Measurements from ENCODE around the gene WDR81.

DNA sequence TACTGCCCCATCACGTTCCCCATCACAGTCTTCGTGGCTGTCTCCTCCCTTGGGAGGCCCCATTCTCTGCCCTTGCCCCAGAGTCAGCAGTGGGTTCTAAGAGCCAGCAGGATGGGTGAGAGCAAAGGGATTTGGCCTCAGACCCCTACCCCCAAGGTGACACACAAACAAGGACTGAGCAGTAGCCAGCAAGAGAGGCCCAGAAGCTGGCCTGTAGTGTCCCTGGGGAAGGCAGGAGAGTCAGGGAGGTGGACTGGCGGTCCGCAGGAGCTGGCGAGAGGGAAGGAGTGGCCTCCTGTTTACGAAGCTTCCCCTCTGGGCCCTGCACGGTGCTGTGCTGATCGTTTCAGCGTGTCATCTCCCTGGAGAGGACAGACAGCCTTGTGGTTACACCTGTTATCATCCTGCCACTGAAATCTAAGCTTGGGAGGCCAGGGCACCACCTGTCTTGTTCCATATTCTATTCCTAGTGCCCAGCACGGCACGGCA lies 8.4 kb downstream of the WDR81 start:
- no peak for TF ChIP-seq EP300 (IDR thresholded peaks at IDR 0.05)
- TF ChIP-seq, protein P1, sequence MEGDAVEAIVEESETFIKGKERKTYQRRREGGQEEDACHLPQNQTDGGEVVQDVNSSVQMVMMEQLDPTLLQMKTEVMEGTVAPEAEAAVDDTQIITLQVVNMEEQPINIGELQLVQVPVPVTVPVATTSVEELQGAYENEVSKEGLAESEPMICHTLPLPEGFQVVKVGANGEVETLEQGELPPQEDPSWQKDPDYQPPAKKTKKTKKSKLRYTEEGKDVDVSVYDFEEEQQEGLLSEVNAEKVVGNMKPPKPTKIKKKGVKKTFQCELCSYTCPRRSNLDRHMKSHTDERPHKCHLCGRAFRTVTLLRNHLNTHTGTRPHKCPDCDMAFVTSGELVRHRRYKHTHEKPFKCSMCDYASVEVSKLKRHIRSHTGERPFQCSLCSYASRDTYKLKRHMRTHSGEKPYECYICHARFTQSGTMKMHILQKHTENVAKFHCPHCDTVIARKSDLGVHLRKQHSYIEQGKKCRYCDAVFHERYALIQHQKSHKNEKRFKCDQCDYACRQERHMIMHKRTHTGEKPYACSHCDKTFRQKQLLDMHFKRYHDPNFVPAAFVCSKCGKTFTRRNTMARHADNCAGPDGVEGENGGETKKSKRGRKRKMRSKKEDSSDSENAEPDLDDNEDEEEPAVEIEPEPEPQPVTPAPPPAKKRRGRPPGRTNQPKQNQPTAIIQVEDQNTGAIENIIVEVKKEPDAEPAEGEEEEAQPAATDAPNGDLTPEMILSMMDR (IDR thresholded peaks at IDR 0.05), result no peak
